Ishikawa (cell line): ENCODE results near the gene MAD1L1.

Experiments used
- CEBPB ChIP-seq: IDR thresholded peaks from 2 replicates; pipeline ENCODE4 v1.6.1; 2012
- CREB1 ChIP-seq: IDR thresholded peaks from 2 replicates; pipeline ENCODE4 v1.6.1; 2012; ENCODE audit warnings: low read depth
- EGR1 ChIP-seq: IDR thresholded peaks from 2 replicates; pipeline ENCODE4 v1.6.1; 2012
- EP300 ChIP-seq: IDR thresholded peaks from 2 replicates; pipeline ENCODE4 v1.6.1; 2012; ENCODE audit warnings: borderline replicate concordance
- FOXM1 ChIP-seq: IDR thresholded peaks from 2 replicates; pipeline ENCODE4 v1.6.1; 2012; ENCODE audit warnings: low read depth, borderline replicate concordance
- NFIC ChIP-seq: IDR thresholded peaks from 2 replicates; pipeline ENCODE4 v1.6.1; 2012
- RAD21 ChIP-seq: IDR thresholded peaks from 2 replicates; pipeline ENCODE4 v1.6.1; 2012; ENCODE audit warnings: low read depth
- TAF1 ChIP-seq: IDR thresholded peaks from 2 replicates; pipeline ENCODE4 v1.6.1; 2012; ENCODE audit warnings: low read depth, mild to moderate bottlenecking
- TCF12 ChIP-seq: IDR thresholded peaks from 2 replicates; pipeline ENCODE4 v1.6.1; 2012; ENCODE audit warnings: low read depth
- TEAD4 ChIP-seq: IDR thresholded peaks from 2 replicates; pipeline ENCODE4 v1.6.1; 2012
- YY1 ChIP-seq: IDR thresholded peaks from 2 replicates; pipeline ENCODE4 v1.6.1; 2012; ENCODE audit warnings: low read depth
- ZBTB7A ChIP-seq: IDR thresholded peaks from 2 replicates; pipeline ENCODE4 v1.6.1; 2012; ENCODE audit warnings: low read depth
- TF ChIP-seq, protein P1 (sequence below): IDR thresholded peaks from 2 replicates; pipeline ENCODE4 v1.6.1; 2012
- TF ChIP-seq, protein P2 (sequence below): IDR thresholded peaks from 2 replicates; pipeline ENCODE4 v1.6.1; 2012; ENCODE audit warnings: low read depth, mild to moderate bottlenecking
- TF ChIP-seq, protein P3 (sequence below): IDR thresholded peaks from 2 replicates; pipeline ENCODE4 v1.6.1; 2012

Gene MAD1L1

DNA sequence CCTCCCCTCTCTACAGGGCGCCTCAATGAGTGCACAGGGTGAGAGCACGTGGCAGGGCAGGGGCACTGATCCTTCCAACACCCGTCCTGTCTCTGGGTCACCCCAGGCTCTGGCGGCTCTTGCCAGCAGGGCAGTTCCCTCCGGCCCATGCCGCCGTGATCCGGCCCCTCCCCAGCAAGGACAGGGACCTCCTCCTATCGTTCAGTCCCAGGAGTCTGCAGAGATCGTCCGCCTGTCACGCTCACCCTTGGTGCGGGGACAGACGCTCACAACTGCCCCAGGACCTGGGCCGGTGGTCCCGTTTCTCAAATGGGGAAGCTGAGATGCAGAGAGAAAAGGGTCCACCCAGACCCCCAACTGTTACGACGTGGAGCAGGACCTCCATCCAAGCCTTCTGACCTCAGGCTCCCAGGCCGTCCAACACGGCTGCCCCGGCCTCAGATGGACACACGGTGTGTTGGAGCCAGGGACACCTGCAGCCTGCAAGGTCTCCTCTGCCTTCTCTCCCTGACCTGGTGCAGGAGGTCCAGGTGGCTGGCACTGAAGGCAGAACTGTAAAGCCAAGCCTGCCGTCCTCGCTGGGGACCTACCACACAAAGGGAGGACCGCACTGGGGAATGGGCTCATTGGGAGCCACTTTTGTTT, 313.7 kb downstream of the MAD1L1 start:
- TF ChIP-seq FOXM1 (no peak), RAD21 (no peak), NFIC (no peak), EGR1 (no peak), TCF12 (no peak), ZBTB7A (no peak)
- TF ChIP-seq, protein P1, sequence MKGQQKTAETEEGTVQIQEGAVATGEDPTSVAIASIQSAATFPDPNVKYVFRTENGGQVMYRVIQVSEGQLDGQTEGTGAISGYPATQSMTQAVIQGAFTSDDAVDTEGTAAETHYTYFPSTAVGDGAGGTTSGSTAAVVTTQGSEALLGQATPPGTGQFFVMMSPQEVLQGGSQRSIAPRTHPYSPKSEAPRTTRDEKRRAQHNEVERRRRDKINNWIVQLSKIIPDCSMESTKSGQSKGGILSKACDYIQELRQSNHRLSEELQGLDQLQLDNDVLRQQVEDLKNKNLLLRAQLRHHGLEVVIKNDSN, result no peak
- TF ChIP-seq, protein P2, sequence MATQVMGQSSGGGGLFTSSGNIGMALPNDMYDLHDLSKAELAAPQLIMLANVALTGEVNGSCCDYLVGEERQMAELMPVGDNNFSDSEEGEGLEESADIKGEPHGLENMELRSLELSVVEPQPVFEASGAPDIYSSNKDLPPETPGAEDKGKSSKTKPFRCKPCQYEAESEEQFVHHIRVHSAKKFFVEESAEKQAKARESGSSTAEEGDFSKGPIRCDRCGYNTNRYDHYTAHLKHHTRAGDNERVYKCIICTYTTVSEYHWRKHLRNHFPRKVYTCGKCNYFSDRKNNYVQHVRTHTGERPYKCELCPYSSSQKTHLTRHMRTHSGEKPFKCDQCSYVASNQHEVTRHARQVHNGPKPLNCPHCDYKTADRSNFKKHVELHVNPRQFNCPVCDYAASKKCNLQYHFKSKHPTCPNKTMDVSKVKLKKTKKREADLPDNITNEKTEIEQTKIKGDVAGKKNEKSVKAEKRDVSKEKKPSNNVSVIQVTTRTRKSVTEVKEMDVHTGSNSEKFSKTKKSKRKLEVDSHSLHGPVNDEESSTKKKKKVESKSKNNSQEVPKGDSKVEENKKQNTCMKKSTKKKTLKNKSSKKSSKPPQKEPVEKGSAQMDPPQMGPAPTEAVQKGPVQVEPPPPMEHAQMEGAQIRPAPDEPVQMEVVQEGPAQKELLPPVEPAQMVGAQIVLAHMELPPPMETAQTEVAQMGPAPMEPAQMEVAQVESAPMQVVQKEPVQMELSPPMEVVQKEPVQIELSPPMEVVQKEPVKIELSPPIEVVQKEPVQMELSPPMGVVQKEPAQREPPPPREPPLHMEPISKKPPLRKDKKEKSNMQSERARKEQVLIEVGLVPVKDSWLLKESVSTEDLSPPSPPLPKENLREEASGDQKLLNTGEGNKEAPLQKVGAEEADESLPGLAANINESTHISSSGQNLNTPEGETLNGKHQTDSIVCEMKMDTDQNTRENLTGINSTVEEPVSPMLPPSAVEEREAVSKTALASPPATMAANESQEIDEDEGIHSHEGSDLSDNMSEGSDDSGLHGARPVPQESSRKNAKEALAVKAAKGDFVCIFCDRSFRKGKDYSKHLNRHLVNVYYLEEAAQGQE, result no peak

DNA sequence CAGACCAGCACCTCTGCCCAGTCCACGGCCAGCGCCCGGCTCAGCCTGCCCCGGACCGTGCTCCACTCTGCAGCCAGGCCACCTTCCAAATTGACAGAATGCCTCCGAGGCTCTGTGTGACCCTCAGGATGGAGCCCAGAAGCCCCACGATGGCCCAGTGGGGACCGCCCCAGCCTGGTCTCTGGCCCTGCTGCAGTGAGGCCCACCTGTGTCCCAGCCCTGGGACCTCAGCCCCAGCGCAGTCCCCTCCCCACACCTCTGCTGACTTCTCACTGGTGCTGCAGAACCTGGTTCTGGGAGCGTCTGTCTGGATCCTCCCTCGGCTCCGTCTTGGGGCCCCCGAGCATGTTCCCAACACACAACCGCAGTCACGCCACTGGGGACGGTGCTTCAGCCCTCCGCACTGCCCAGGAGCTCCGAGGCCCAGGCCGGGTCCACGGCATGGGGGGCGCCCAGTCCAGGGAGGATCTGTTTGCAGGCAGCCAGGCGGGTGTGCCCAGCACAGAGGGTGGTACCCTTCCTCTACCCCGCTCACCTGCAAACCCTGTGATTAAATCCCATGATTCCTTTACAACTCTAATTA, 314.6 kb downstream of the MAD1L1 start:
- TF ChIP-seq TEAD4 (no peak), TAF1 (no peak), NFIC (no peak), EP300 (no peak), EGR1 (no peak), CEBPB (no peak), ZBTB7A (no peak), FOXM1 (no peak), YY1 (no peak), TCF12 (no peak), RAD21 (no peak), CREB1 (no peak)
- TF ChIP-seq, protein P3, sequence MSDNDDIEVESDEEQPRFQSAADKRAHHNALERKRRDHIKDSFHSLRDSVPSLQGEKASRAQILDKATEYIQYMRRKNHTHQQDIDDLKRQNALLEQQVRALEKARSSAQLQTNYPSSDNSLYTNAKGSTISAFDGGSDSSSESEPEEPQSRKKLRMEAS, result no peak
- TF ChIP-seq, protein P1, result no peak
- TF ChIP-seq, protein P2, result no peak

DNA sequence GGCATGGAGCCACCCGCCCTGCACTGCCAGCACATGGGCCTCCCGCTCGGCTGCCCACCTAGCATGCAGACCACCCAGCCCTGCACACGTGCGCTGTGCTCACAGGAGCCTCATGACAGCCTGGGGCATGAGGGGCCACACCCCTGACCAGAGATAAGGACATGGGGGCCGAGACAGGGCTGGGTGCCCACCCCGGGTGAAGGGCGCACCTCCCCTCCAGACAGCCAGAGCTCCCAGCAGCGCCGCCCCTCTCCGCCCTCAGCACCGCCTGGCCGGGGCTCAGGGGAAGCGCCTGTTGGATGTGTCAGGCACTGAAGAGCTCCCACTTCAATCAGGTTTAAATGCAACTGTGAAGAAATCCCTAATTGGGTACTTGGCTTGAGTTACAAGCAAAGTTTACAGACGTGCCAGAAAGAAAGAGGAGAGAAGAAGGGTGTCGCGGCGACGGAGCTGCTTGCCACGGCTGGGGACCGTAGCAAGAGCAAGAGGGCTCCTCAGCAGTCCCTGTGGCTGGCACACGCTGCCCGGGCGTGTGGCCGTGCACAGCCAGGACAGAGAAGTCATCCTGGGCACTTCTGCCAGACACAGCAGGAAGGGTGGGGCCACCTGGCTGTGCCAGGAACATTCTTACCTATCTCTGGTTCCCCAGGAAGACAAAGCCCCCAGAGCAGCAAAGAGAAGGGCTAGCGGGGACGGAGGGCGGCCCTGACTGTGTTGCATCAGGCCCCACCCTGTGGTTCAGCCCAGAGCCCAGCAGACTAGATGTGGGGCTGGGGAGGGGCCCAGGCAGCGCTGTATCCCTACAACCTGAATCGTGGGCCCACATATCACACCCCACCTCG, 315.3 kb downstream of the MAD1L1 start:
- TF ChIP-seq FOXM1 (no peak), EP300 (no peak), ZBTB7A (no peak), NFIC (no peak), RAD21 (no peak), EGR1 (no peak), TCF12 (no peak)
- TF ChIP-seq, protein P1, result no peak
- TF ChIP-seq, protein P3, result no peak
- TF ChIP-seq, protein P2, result no peak
